ENCODE measurements around the gene ADGRV1.

DNA sequence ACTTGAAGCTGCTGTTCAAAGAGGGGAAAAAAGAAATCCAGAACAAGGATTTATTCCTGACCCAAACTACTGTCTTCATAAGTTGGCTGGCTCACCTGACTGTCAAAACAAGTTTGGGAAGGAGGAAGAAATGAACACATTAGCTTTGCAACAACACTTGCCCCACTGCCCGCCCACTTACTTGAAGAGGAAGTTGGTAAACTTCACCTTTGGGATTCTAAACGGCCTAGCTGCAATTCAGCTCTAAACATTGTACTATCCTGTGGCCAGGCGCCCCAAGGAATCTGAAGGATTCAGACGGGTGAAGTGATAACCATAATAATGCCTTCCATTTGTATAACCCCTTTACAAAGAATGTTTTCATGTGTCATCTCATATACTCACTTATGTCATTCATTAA is 625.1 kb downstream of the ADGRV1 start:
- no peak for TF ChIP-seq GATA2 (IDR thresholded peaks at IDR 0.05; ENCODE audit: low read depth, low read length)
- no peak for TF ChIP-seq GATA3 (IDR thresholded peaks at IDR 0.05; ENCODE audit: low read depth, low read length)
